ENCODE measurements around the gene COL20A1.
"Not testable (repeated sequence)": the region's sequence is repeated elsewhere in the genome, so short reads cannot be mapped to it uniquely, and the experiment has no call there.

Gene COL20A1

GRCh38 chr20:63335711-63336110, 42.7 kb downstream of the COL20A1 start:
- no peak for DNase-seq (ENCODE audit: low read depth, low spot score)
- ChIA-PET POLR2A (no interaction called here), CTCF (interaction anchor here (1.0 to 1.3 kb wide), 2 partner anchors 25 to 28 kb away, joined by 3 read pairs; no protein-coding TSS in a partner anchor)

GRCh38 chr20:63336232-63336752, 43.3 kb downstream of the COL20A1 start:
- POLR2A ChIA-PET: no interaction called here
- CTCF ChIA-PET: no interaction called here
- no peak for DNase-seq (ENCODE audit: low read depth, low spot score)
- TF ChIP-seq CTCF (IDR thresholded peaks at IDR 0.05; ENCODE audit: insufficient read depth, low read length, missing control alignments): no peak
- H3K4me3 ChIP-seq (ENCODE audit: low read depth, low read length): no peak overlapping the region

More at GRCh38 chr20:63335711-63336110, 42.7 kb downstream of the COL20A1 start:
- H3K4me3 ChIP-seq (ENCODE audit: low read depth, low read length): no peak overlapping the region
- no peak for TF ChIP-seq CTCF (IDR thresholded peaks at IDR 0.05; ENCODE audit: insufficient read depth, low read length, missing control alignments)

GRCh38 chr20:63337786-63338420, 44.9 kb downstream of the COL20A1 start:
- no peak for TF ChIP-seq CTCF (IDR thresholded peaks at IDR 0.05; ENCODE audit: insufficient read depth, low read length, missing control alignments)
- peak; percentile 23 for DNase-seq (ENCODE audit: low read depth, low spot score)
- no peak overlapping the region for H3K4me3 ChIP-seq (ENCODE audit: low read depth, low read length)
- CTCF ChIA-PET: interaction anchor here (1.4 kb wide), 1 partner anchor 114 kb away, joined by 5 read pairs; no protein-coding TSS in a partner anchor
- POLR2A ChIA-PET: no interaction called here

GRCh38 chr20:63339154-63340094, 46.4 kb downstream of the COL20A1 start:
- H3K4me3 ChIP-seq (ENCODE audit: low read depth, low read length): not testable (repeated sequence)

GRCh38 chr20:63340158-63340688, 47.2 kb downstream of the COL20A1 start:
- POLR2A ChIA-PET; CTCF ChIA-PET; H3K4me3 ChIP-seq (ENCODE audit: low read depth, low read length); DNase-seq (ENCODE audit: low read depth, low spot score): not testable (repeated sequence)

More at GRCh38 chr20:63339154-63340094, 46.4 kb downstream of the COL20A1 start:
- POLR2A ChIA-PET; CTCF ChIA-PET; DNase-seq (ENCODE audit: low read depth, low spot score): not testable (repeated sequence)

GRCh38 chr20:63342561-63343459, 49.8 kb downstream of the COL20A1 start:
- DNase-seq (ENCODE audit: low read depth, low spot score): no peak
- no peak for TF ChIP-seq CTCF (IDR thresholded peaks at IDR 0.05; ENCODE audit: insufficient read depth, low read length, missing control alignments)
- ChIA-PET POLR2A (no interaction called here), CTCF (no interaction called here)
- no peak overlapping the region for H3K4me3 ChIP-seq (ENCODE audit: low read depth, low read length)
